Colon (tissue), 2 donors: ENCODE measurements around the gene BABAM2.
"Not testable (repeated sequence)": the region's sequence is repeated elsewhere in the genome, so short reads cannot be mapped to it uniquely, and the experiment has no call there.

Source experiments
- FAIRE-seq: peaks from 2 replicates; lab custom pipeline; 2012; peaks lifted over from hg19 to GRCh38; lab: Jason Lieb, UNC
- donor health status: control.
- donor health status: control.

BABAM2 gene

GRCh38 chr2:27890146-27890923 is at the start of gene BABAM2, which contains the start of gene RBKS:
Gene BABAM2 (plus strand): TSS chr2:27890729. CDS start chr2:27894557, 3,828 bp downstream.
Gene RBKS (minus strand): TSS chr2:27890387. CDS start chr2:27890345, 42 bp downstream.
- FAIRE-seq: no peak

GRCh38 chr2:27842894-27843293 is 47.6 kb upstream of the BABAM2 start:
- no peak for FAIRE-seq

- FAIRE-seq: no peak
Observed at GRCh38 chr2:27843992-27844391, 46.5 kb upstream of the BABAM2 start.

- no peak for FAIRE-seq
Observed at GRCh38 chr2:27844821-27845255, 45.7 kb upstream of the BABAM2 start.

GRCh38 chr2:27847333-27847732 is 43.2 kb upstream of the BABAM2 start:
- FAIRE-seq: no peak

GRCh38 chr2:27849558-27850205 is 40.8 kb upstream of the BABAM2 start:
- FAIRE-seq: no peak

- no peak for FAIRE-seq
Observed at GRCh38 chr2:27852691-27853090, 37.8 kb upstream of the BABAM2 start.

DNA sequence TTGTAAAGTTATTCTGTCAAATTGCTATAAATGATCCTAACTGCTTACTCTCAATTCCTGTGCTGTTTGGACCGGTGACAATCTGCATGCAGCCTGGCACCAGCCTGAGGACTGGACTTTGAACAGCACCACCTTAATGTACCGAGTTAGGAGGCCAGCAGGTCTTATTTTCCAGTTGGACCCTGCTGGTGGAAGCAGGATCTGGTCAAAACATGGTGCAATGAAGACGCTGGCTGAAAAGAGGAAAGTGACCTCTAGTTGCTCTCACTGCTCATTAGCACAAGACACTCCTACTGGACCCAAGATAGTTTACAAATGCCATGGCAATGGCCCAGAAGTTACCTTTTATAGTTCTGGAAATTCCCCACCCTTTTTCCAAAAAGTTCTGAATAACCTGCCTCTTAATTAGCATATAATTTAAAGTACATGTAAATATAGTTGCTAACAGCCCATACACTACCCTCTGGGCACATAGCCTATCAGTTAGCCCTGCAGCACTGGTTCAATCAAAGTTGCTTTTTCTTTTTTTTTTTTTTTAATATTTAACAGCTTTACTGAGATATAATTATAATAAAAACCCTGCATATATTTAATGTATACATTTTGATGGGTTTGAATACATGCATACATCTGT is 36.2 kb upstream of the BABAM2 start:
- no peak for FAIRE-seq

GRCh38 chr2:27855476-27855875 is 35.1 kb upstream of the BABAM2 start:
- FAIRE-seq: no peak

DNA sequence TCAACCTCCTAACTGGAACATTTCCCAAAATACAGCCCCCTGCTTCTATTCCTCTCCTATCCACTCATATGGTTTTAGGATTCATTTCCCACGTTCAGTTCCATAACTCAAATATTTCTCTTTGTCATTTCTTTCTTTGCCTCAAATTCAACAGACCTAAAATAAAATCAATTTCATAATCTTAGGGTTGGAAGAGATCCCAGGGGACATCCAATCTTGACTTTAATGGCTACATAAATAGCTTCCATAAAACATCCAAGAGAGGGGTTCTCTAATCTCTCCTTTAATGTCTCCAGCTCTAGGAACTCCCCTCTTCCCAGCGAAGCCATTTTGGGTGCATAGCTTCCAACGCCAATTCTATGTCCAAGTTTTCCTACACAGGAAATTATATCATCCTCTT is 34.1 kb upstream of the BABAM2 start:
- FAIRE-seq: no peak

DNA sequence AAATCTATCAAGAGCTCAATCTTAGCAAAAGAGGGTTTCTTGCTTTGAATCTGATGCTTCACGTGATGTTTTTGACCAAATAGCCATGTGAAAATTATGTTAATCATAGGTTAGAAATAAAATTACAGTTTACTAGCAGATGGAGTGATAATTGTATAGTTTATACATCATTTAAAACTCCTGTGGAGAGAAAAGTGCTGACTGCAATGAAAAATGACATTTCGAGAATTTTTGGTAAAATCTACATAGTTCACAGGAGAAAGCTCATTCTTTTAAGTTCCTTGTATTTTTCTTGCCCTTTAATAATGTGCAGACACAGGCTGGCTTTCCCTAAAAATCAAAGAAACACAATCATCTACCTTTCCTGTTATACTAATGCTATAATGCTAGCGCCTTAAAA is 33.6 kb upstream of the BABAM2 start:
- no peak for FAIRE-seq

DNA sequence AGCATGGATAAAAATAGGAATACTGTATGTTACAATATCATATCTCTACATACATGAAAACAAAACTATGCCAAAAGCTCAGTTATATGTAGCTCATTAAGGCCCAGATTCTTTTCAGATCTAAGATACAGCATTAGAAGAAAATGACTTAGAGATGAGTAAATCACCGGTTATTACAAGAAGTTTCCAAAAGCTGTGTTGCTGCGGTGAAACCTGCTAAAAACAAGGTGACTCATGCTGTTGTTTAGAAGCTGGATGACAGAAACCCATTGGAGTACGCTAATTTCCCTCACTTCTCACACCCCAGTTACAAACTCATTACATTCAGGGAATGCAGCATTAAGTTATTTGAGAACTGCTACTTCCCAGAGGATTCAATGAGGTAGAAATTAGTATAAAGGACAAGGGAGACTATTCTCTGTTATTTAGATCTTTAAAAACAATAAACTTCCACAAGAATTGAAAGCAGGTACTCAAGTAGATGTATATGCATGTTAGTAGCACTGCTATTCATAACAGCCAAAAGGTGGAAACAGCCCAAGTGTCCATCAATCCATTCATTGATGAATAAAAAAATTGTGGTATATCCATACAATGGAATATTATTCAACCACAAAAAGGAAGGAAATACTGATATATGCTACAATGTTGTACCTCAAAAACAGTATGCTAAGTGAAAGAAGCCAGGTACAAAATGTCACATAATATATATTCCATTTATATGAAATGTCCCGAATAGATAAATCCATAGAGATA is 32.9 kb upstream of the BABAM2 start:
- FAIRE-seq: no peak

DNA sequence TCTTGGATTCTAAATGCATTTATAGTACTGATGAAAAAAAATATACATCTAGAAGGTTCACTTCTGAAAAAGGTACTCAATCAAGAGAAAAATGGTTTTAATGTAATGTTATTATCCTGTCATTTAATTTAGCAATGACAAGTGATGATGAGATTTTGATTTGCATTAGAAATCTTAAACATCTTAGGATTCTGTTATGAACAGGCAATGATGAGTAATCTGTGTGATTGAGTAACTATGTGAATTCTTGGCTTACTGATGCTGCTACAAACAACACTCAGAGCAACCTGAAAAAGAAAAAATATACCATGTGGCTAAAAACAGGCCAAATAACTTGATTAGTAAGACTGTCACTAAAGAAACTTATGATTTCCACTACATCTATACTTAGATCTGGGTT is 30.4 kb upstream of the BABAM2 start:
- no peak for FAIRE-seq

DNA sequence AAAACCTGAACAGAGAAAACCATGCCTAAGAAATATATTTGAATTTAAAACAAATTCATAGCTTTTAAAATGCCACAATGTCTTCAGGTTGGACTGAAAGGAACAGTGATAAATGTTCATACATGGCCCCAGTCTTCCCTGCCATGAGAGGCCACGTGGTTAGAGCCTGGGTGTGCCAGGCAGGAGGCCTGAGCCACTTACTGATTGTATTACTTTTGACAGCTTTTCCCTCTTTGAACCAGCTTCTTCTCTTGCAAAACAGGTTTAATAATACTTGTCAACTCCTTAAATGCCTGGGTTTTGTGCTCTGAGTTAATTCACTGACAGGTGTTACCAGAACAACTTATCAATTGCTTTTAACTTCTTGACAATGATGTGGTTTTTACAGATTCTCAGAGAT is 27.4 kb upstream of the BABAM2 start:
- no peak for FAIRE-seq

DNA sequence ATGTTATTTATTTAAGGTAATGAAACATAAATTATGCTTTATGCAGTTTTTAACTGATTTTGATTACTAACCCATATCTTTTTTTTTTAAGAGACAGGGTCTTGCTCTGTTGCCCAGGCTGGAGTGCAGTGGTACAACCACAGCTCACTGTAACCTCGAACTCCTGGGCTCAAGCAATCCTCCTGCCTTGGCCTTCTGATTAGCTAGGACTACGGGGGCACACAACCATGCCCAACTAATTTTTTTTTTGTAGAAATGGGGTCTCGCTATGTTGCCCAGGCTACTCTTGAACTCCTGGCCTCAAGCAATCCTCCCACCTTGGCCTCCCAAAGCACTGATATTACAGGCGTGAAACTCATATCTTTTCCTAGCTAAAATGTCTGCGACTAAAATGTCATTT is 26.6 kb upstream of the BABAM2 start:
- FAIRE-seq: not testable (repeated sequence)

DNA sequence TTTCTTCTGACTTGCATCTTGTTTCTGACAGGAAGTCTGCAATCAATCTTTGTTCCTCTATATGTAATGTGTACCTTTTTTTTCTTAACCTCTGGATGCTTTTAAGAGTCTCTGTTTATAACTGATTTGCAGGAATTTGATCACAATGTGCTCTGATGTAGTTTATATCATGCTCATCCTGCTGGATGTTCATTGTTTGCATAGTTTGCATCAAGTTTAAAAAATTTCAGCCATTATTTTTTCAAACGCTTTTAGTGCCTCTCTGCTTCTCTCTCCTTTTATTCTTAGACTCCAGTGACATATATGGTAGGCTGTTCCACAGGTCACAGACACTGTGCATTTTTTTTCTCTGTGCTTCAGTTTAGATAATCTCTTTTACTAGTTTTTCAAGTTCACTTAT is 24.3 kb upstream of the BABAM2 start:
- FAIRE-seq: no peak

GRCh38 chr2:27869763-27870162 is 20.8 kb upstream of the BABAM2 start:
- no peak for FAIRE-seq

- FAIRE-seq: no peak
Observed at GRCh38 chr2:27870724-27871123, 19.8 kb upstream of the BABAM2 start.

GRCh38 chr2:27871802-27872201 is 18.7 kb upstream of the BABAM2 start:
- no peak for FAIRE-seq

GRCh38 chr2:27873091-27873490 is 17.4 kb upstream of the BABAM2 start:
- FAIRE-seq: no peak

- no peak for FAIRE-seq
Observed at GRCh38 chr2:27875089-27875881, 15.2 kb upstream of the BABAM2 start.

- FAIRE-seq: no peak
Observed at GRCh38 chr2:27878825-27879224, 11.7 kb upstream of the BABAM2 start.
